Glutamatergic neuron (in vitro differentiated cells): Measurements from ENCODE around the gene IL17RD. TPM values are rescaled to one million over a fixed set of nuclear protein-coding genes. Genes with fewer than 3 reads are reported as not detected.
"Not testable (repeated sequence)": the region's sequence is repeated elsewhere in the genome, so short reads cannot be mapped to it uniquely, and the experiment has no call there.

Experiments used
- DNase-seq: peaks from one replicate; pipeline ENCODE4 v3.0.0; 2022
- H3K27ac Mint-ChIP-seq: one replicate; pipeline ENCODE4 v1.8.0; 2020; ENCODE audit warnings: mild to moderate bottlenecking, mixed read lengths, inconsistent platforms; ENCODE audit not compliant: unreplicated experiment
- H3K27me3 Mint-ChIP-seq: one replicate; pipeline ENCODE4 v1.8.0; 2020; ENCODE audit warnings: mild to moderate bottlenecking, moderate library complexity, mixed read lengths, inconsistent platforms; ENCODE audit not compliant: unreplicated experiment
- H3K36me3 Mint-ChIP-seq: one replicate; pipeline ENCODE4 v1.8.0; 2020; ENCODE audit warnings: mild to moderate bottlenecking, mixed read lengths, inconsistent platforms; ENCODE audit not compliant: unreplicated experiment
- H3K4me1 Mint-ChIP-seq: one replicate; pipeline ENCODE4 v1.8.0; 2020; ENCODE audit warnings: mild to moderate bottlenecking, low read depth, mixed read lengths, inconsistent platforms; ENCODE audit not compliant: unreplicated experiment
- H3K4me3 Mint-ChIP-seq: one replicate; pipeline ENCODE4 v1.8.0; 2020; ENCODE audit warnings: mild to moderate bottlenecking, mixed read lengths, inconsistent platforms; ENCODE audit not compliant: unreplicated experiment
- H3K9me3 Mint-ChIP-seq: one replicate; pipeline ENCODE4 v1.8.0; 2020; ENCODE audit warnings: mild to moderate bottlenecking, moderate library complexity, mixed read lengths, inconsistent platforms; ENCODE audit not compliant: unreplicated experiment
- total RNA-seq: library from RNA; stranded (reverse); fragmentation: NEBNext Ultra II Directional; extraction: Animal tissue kit (Norgen Biotek cat#: 25700); gene quantifications from one replicate; pipeline ENCODE4 v1.2.1, GENCODE V29; 2021; ENCODE audit not compliant: unreplicated experiment
- TF ChIP-seq, protein P1 (sequence below): fragments of 200-600 bp; sonication (generic); IDR thresholded peaks from one replicate; pipeline ENCODE4 v1.5.0; 2021; ENCODE audit not compliant: partially characterized antibody, unreplicated experiment

The IL17RD gene
- total RNA-seq, 1 donor from 2014 or later, result 31.1 TPM

DNA sequence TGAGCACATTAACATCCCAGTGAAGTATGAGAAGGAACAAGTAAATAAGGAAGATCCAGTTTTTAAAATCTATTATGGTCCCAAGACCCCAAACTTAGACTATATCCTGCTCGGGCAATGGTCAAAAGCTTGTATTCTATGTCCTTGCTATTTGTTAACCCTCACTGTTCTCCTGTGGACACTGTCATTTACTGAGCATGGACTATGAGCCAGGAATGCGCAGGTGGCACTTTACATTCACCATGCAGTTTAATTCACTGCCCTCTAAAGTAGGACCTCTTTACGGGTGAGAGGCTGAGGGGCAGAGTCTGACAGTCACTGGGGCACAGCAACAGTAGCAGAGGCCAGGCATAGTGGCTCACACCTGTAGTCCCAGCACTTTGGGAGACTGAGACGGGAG, 76.1 kb downstream of the IL17RD start:
- H3K27me3 Mint-ChIP-seq, result no peaks in the 10 kb centered on the region

DNA sequence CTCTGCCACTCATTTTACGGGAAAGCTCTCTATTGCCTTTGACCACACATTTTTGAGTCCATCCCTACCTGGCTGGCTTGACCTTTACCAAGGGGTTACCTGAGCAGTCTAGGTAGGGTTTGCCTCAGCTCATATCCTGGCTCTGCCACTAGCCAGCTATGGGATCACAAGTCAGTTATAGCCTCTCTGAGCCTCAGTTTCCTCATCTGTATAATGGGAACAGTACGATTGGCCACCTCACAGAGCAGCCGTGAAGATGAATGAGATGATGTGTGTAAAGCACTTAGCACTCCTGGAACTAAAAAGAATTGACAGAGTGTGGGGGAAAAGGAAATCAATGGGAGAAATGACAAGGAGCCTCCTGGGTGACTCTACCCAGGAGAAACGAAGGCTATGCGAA, 76.7 kb downstream of the IL17RD start:
- no peaks in the 10 kb centered on the region for H3K27me3 Mint-ChIP-seq
- H3K27ac Mint-ChIP-seq, result no peak overlapping the region
- no peaks in the 10 kb centered on the region for H3K9me3 Mint-ChIP-seq
- H3K36me3 Mint-ChIP-seq, result peaks cover 4% of the 10 kb centered on the region
- TF ChIP-seq, protein P1, sequence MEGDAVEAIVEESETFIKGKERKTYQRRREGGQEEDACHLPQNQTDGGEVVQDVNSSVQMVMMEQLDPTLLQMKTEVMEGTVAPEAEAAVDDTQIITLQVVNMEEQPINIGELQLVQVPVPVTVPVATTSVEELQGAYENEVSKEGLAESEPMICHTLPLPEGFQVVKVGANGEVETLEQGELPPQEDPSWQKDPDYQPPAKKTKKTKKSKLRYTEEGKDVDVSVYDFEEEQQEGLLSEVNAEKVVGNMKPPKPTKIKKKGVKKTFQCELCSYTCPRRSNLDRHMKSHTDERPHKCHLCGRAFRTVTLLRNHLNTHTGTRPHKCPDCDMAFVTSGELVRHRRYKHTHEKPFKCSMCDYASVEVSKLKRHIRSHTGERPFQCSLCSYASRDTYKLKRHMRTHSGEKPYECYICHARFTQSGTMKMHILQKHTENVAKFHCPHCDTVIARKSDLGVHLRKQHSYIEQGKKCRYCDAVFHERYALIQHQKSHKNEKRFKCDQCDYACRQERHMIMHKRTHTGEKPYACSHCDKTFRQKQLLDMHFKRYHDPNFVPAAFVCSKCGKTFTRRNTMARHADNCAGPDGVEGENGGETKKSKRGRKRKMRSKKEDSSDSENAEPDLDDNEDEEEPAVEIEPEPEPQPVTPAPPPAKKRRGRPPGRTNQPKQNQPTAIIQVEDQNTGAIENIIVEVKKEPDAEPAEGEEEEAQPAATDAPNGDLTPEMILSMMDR, result no peak
- no peaks in the 10 kb centered on the region for H3K4me1 Mint-ChIP-seq
- H3K4me3 Mint-ChIP-seq, result no peak overlapping the region
- no peak for DNase-seq

More for the DNA sequence above, 76.1 kb downstream of the IL17RD start:
- no peaks in the 10 kb centered on the region for H3K9me3 Mint-ChIP-seq
- peaks cover 4% of the 10 kb centered on the region for H3K36me3 Mint-ChIP-seq
- no peak for DNase-seq
- no peak overlapping the region for H3K27ac Mint-ChIP-seq
- TF ChIP-seq, protein P1, result no peak
- H3K4me1 Mint-ChIP-seq, result peaks cover 2% of the 10 kb centered on the region
- no peak overlapping the region for H3K4me3 Mint-ChIP-seq

DNA sequence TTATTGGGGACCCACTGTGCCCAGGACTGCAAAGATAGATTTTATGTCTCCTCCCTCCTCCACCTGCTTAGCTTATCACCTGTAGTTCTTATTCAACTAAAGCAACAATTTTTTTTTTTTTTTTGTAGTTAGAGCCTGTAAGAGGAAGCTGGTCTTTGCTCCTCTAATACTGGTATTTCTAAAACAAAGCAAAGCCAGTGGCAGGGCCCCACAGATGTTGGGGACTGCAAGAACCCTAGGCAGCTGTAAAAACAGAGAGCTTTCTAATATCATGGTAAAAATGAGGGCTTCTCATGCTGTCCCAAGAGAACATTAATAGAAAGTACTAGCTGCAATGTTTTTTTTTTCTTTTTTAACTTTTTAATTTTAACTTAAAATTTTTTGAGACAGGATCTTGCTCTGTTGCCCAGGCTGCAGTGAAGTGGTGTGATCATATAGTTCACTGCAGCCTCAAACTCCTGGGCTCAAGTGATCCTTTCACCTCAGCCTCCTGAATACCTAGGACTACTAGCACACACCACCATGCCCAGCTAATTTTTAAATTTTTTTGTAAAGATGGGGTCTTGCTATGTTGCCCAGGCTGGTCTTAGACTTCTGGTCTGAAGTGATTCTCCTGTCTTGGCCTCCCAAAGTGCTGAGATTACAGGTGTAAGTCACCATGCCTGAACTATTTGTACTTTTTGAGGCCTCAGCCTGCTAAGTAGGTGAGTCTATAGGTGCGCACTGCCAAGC, 77.6 kb downstream of the IL17RD start:
- no peaks in the 10 kb centered on the region for H3K27me3 Mint-ChIP-seq
- no peak overlapping the region for H3K27ac Mint-ChIP-seq
- no peak overlapping the region for H3K4me3 Mint-ChIP-seq
- no peaks in the 10 kb centered on the region for H3K4me1 Mint-ChIP-seq
- H3K9me3 Mint-ChIP-seq, result no peaks in the 10 kb centered on the region
- no peak for DNase-seq
- H3K36me3 Mint-ChIP-seq, result peaks cover 4% of the 10 kb centered on the region
- TF ChIP-seq, protein P1, result no peak

DNA sequence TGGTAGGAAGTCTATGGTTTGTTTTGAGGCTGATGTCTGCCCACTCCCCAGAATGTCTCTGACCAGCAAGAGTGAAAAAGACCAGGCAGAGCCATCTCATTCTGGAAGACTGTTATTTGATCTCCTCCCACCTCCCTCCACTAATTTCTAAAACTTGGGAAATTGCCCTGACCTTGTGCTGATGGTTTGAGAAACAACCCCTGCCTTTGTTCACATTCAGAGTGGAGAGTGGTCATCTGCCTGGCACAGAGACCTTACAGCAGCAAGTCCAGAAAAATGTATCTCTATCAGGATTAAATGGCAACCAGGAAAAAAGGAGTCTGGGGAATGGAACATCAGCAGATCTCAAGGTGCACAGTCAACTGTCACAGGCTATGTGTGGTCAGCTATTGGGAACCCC, 79.0 kb downstream of the IL17RD start:
- DNase-seq, result no peak
- Mint-ChIP-seq H3K4me1 (no peaks in the 10 kb centered on the region), H3K27me3 (no peaks in the 10 kb centered on the region), H3K9me3 (no peaks in the 10 kb centered on the region), H3K36me3 (peaks cover 4% of the 10 kb centered on the region), H3K27ac (no peak overlapping the region), H3K4me3 (no peak overlapping the region)
- TF ChIP-seq, protein P1, result no peak

DNA sequence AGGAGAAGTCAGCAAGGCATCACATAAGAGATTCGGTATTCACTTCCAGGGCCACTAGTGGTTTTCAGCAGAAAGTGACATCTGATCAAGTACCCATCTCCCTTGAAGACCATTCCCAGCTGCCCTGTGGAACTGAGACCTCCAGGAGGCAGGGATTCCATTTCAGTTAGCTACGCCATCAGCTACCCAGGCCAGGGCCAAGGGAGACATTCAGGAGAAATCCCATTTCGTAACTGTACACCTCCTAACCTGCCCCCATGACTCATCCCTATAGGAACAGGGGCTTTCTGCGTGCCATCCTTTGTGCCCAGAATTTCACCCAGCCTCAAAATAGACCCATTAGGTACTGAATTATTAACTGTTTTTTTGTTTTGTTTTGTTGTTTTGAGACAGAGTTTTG, 79.9 kb downstream of the IL17RD start:
- Mint-ChIP-seq H3K9me3 (no peaks in the 10 kb centered on the region), H3K4me1 (no peaks in the 10 kb centered on the region), H3K27ac (no peak overlapping the region), H3K27me3 (no peaks in the 10 kb centered on the region), H3K36me3 (peaks cover 4% of the 10 kb centered on the region), H3K4me3 (no peak overlapping the region)
- no peak for DNase-seq
- TF ChIP-seq, protein P1, result no peak

DNA sequence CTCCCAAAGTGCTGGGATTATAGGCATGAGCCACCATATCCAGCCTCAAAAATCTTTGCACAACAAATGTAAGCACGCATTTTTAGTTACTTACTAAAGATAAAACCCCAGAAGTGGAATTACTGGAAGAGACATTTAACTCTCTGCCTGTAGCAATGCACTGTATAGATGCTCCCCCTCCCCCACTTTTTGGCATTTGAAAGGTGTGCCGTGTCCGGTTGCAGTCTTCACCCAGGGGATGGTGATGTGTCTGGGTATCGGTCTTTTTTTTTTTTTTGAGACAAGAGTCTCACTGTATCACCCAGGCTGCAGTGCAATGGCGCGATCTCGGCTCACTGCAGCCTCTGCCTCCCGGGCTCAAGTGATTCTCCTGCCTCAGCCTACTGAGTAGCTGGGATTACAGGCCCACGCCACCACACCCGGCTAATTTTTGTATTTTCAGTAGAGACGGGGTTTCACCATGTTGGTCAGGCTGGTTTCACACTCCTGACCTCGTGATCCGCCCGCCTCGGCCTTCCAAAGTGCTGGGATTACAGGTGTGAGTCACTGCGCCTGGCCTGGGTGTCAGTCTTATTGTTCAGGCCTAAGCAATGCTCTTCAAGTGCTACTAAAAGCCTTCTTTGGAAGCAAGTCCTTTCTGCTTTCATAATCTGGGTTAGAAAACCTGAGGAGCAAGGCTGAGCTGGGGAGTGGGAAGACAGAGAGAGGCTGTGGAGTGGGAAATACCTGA, 81.7 kb downstream of the IL17RD start:
- not testable (repeated sequence) for H3K36me3 Mint-ChIP-seq, H3K27ac Mint-ChIP-seq

More for the DNA sequence above, 81.7 kb downstream of the IL17RD start:
- not testable (repeated sequence) for H3K4me3 Mint-ChIP-seq, H3K9me3 Mint-ChIP-seq, DNase-seq, H3K27me3 Mint-ChIP-seq, H3K4me1 Mint-ChIP-seq
